ENCODE data around the gene PRMT2. TPM values are rescaled to one million over a fixed set of nuclear protein-coding genes. Genes with fewer than 3 reads are reported as not detected.
A peak's percentile ranks its signal among the peaks of the same experiment; 100 is the strongest.

Gene PRMT2
- total RNA-seq, 1 donor from 2014 or later = 121 TPM

DNA sequence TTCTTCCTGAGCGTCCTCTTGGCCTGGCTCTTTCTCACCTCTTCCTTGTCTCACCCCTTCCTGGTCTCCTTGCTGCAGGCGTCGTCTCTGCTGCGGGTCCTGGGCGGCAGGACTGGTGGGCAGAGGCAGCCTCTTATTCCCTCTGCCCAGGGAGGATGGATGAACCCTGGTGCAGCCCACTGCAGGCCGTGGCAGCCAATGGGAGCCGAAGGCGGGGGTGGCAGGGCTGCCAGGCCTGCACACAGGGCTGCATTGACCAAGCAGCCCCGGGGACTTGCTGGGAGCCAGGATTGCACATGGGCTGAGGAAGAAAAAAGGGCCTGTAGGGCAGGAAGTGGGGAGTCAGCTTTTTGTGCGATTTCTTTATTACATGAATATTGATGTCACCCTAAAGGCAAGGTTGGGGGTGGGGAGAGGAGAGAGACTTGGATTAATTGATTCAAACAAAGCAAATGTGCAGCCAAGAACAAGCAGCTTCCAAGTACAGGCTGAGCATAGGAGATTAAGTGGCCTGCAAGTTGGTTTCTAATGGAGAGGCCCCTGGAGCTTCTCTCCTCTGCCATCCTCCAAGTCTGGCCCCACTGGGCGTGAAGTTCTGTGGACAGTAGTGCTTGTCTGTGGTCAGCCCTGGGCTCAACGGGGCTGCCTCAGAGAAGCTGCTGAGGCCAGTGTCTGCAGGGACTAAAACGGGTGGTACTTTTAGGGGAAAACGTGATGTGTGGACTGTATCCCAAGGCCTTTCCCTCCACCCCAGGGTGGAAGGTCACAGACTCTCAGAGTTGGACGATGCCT is 30.3 kb upstream of the PRMT2 start, which contains the start of gene S100B:
Gene S100B, minus strand, starts transcription at position 108 of the 792 bp plus-strand sequence. CDS start 2,667 bp downstream, outside the sequence.
- intact Hi-C loops (cut with DNase I) = no loop called here
- Histone ChIP-seq H3K9me3 (no peaks in the 10 kb centered on the region), H3K27me3 (ENCODE audit: low read depth) (no peaks in the 10 kb centered on the region), H3K4me3 (no peak within 1 kb of the TSS), H3K27ac (peak within 1 kb of the TSS; percentile 48), H3K36me3 (no peaks in the 10 kb centered on the region), H3K4me1 (peaks cover 23% of the 10 kb centered on the region)
- DNase-seq (no peak), ATAC-seq (peak in 1 of 2 donors; percentile 29)
- TF ChIP-seq CTCF (IDR thresholded peaks at IDR 0.05) = no peak

GRCh38 chr21:46605767-46606426 is 29.6 kb upstream of the PRMT2 start:
- ATAC-seq (peak; percentile 82 to 91), DNase-seq (peak; percentile 81)
- Histone ChIP-seq H3K4me3 (no peak overlapping the region), H3K27me3 (ENCODE audit: low read depth) (no peaks in the 10 kb centered on the region), H3K9me3 (no peaks in the 10 kb centered on the region), H3K27ac (peak overlapping the region; percentile 48), H3K4me1 (peaks cover 23% of the 10 kb centered on the region), H3K36me3 (no peaks in the 10 kb centered on the region)
- intact Hi-C loops (cut with DNase I) = no loop called here
- no peak for TF ChIP-seq CTCF (IDR thresholded peaks at IDR 0.05)

- no peaks in the 10 kb centered on the region for H3K9me3 ChIP-seq
- no peak for TF ChIP-seq CTCF (IDR thresholded peaks at IDR 0.05)
- intact Hi-C loops (cut with DNase I) = no loop called here
- no peak for DNase-seq
- no peaks in the 10 kb centered on the region for H3K36me3 ChIP-seq
- H3K27ac ChIP-seq = peak overlapping the region; percentile 48
- H3K4me1 ChIP-seq = peaks cover 23% of the 10 kb centered on the region
- no peak overlapping the region for H3K4me3 ChIP-seq
- ATAC-seq = peak; percentile 10 to 21
- H3K27me3 ChIP-seq (ENCODE audit: low read depth) = no peaks in the 10 kb centered on the region
Measured at GRCh38 chr21:46606427-46606813, 29.1 kb upstream of the PRMT2 start.

GRCh38 chr21:46607636-46608035 is 27.8 kb upstream of the PRMT2 start:
- H3K36me3 ChIP-seq = no peaks in the 10 kb centered on the region
- H3K9me3 ChIP-seq = no peaks in the 10 kb centered on the region
- intact Hi-C loops (cut with DNase I) = no loop called here
- H3K4me1 ChIP-seq = peaks cover 23% of the 10 kb centered on the region
- ATAC-seq (no peak), DNase-seq (no peak)
- H3K27ac ChIP-seq = no peak overlapping the region
- no peak overlapping the region for H3K4me3 ChIP-seq
- H3K27me3 ChIP-seq (ENCODE audit: low read depth) = no peaks in the 10 kb centered on the region
- no peak for TF ChIP-seq CTCF (IDR thresholded peaks at IDR 0.05)

- no peaks in the 10 kb centered on the region for H3K27me3 ChIP-seq (ENCODE audit: low read depth)
- H3K4me1 ChIP-seq = peaks cover 23% of the 10 kb centered on the region
- no peaks in the 10 kb centered on the region for H3K36me3 ChIP-seq
- H3K4me3 ChIP-seq = no peak overlapping the region
- DNase-seq (no peak), ATAC-seq (no peak)
- no peak overlapping the region for H3K27ac ChIP-seq
- no peak for TF ChIP-seq CTCF (IDR thresholded peaks at IDR 0.05)
- H3K9me3 ChIP-seq = no peaks in the 10 kb centered on the region
- intact Hi-C loops (cut with DNase I) = no loop called here
Measured at GRCh38 chr21:46608672-46609111, 26.8 kb upstream of the PRMT2 start.

All from lower lobe of right lung (tissue), 2 donors.